Hematopoietic multipotent progenitor cell treated with erythropoietin and hydrocortisone succinate and interleukin-3 and kit ligand, for 17 days (in vitro differentiated cells): ENCODE data around the gene TMEM181.
"Not testable (repeated sequence)": the region's sequence is repeated elsewhere in the genome, so short reads cannot be mapped to it uniquely, and the experiment has no call there.

ENCODE experiments used
- DNase-seq: peaks from one replicate; pipeline ENCODE4 v3.0.0-alpha.2; 2015; ENCODE audit warnings: low spot score

Gene TMEM181

GRCh38 chr6:158621694-158622544 is 62.0 kb downstream of the TMEM181 start:
- DNase-seq = no peak

GRCh38 chr6:158622545-158623190 is 62.8 kb downstream of the TMEM181 start:
- no peak for DNase-seq

- no peak for DNase-seq
These were observed 65.1 kb downstream of the TMEM181 start for GRCh38 chr6:158624684-158625682.

DNA sequence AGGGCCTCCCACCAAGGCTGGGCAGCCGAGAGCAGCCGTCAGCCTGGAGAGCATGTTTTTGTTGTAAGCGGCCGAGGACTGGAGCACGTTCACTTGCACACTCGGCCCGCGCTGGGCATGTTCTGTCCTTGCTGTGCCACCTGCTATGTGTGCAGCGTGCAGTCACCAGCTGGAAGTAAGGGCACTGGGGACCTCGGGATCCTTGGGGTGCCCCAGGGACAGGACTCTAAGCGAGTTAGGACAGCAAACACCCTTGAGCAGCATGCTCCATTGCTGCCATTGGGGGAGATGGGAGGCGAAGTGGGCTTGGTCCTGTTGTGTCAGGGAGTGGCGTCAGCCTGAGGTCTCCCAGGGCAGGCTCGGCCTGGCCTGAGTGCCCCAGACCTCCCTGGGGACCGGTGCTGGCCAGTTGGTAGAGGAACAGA is 66.0 kb downstream of the TMEM181 start:
- no peak for DNase-seq

GRCh38 chr6:158626360-158627167 is 66.7 kb downstream of the TMEM181 start:
- DNase-seq = no peak

DNA sequence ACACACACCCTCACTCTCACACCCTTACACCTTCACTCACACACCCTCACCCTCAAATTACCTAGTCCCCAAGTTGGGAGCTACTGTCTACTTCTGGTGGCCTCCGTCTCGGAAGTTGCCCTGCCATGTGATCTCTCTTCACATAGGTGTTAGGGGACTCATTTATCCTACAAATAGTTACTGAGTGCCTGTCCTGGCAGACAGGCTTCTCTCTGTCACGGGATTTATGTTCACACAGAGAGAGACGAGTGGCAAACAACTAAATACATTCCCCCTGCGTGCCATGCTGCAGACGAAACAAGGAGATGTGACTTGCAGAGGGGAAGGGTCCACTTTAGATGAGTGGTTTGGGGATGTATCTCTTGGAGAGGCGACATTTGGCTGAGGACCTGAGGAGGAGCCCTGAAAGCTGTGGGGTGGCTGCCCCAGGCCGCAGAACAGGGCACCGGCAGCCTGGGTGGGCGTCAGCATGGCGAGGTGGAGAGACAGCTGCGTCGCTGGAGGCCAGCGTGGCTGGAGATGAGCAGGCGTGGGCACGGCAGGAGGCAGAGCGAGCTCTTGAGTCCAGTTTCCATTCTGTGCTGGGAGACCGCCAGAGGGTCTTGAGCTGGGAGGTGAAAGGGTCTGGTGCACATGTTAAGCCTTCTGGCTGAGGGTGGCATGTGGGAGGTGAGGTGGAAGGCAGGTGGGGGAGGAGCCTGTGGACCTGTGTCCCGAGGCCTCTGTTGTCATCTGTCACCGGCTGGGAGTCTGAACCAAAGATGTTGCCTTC is 67.5 kb downstream of the TMEM181 start:
- no peak for DNase-seq

DNA sequence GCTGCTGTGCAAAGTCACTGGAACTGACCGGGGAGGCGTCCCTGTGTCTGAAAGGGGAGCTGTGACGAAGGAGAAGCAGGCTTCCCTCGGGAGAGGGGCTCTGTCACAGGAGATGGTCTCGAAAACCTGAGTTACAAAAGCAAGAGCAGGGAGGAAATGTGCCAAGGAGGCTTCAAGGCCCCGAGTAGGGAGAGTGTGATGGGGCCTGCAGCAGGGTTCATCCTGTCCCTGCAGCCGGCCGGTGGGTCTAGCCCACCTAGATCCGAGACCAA is 68.0 kb downstream of the TMEM181 start:
- no peak for DNase-seq

- DNase-seq = no peak
These were observed 68.7 kb downstream of the TMEM181 start for GRCh38 chr6:158628542-158628941.

GRCh38 chr6:158629367-158630221 is 69.7 kb downstream of the TMEM181 start:
- DNase-seq = no peak

GRCh38 chr6:158630938-158631616 is 71.2 kb downstream of the TMEM181 start:
- no peak for DNase-seq

DNA sequence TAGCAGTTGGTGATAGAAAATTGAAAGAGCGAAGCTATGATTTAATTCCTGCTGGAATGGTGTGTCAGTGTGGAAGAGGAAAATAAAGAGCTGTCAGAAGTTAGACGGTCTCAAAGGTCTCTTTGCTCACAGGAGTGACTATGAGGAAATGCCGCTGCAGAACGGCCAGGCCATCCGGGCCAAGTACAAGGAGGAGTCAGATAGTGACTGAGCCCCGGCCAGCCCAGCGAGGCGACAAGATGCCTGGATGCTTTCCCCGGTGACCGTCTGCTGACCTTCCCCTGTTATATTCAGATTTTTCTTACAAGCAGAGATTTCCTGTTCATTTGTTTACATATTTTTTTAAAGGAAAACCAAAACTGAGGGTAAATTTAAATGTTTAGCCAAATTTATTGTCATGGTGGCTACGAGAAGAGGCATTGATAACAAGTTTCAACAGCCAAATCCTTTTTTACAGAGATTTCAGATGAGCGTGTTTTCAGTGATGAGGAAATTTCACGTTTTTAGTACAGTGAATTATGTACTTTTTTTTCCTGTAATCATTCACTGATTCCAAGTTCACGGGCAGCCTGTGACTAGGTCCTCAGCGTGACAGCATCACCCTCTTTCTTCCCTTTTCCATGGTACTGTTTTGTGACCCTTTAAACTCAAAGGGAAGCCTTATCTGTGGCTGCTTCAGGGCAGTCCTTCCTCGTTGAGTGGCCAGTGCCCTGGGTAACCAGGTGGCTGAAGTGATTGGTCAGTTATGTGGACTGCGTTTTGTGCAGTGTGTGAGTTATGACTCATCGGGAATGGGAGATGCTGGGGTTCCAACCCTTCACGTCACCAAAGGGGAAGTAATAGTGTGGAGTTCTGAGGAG is 72.0 kb downstream of the TMEM181 start:
- DNase-seq = no peak

DNA sequence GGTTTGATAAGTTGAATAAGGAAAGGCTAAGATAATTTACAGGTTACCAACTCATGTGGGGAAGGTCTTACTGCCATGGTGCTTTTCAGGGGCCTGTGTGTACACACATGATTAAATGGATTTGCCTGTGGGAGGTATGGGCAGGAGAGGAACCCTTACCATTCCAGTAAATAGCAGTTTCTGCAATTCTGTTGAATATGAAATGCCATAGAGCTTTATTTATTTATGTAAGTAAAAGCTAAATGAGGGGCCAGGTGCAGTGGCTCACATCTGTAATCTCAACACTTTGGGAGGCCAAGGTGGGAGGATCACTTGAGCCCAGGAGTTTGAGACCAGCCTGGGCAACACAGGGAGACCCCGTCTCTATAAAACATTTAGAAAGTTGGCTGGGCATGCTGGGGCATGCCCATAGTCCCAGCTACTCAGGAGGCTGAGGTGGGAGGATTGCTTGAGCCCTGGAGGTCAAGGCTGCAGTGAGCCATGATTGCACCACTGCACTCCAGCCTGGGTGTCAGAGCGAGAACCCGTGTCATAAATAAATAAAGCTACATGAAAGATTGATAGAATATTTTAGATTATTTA is 72.7 kb downstream of the TMEM181 start:
- DNase-seq = not testable (repeated sequence)

- no peak for DNase-seq
These were observed 73.2 kb downstream of the TMEM181 start for GRCh38 chr6:158633127-158633526.

DNA sequence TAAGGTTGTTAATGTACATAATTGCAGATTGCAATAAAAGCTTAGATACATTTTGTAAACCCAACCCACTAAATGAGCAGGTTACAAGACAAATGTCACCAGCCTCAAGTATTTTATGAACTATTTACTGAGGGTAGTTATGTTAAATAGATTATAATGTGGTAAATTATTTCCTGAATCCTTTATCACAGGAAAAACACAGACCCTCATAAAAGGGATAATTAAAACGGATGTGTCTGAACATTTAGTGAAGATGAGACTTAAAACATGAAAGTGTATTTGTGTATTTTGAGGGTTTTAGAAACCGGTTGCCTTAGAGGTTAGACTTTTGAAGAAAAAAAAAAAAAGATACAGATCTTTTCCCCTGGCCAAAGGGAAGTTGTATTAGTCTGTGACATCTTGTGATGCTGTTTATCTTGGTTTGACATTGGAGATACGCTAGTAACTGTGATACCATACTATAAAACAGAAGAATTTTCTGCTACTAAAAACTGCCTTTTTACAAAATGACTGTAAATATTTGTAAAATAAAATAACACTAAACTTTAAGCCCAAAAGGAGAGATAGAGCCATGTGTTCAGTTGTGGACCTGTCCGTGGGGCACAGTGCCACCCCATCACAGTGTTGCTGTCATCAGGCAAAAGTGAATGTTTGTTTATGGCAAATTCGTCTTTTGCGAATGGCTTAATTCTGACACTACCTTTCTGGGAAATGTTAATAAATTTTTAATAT is 75.0 kb downstream of the TMEM181 start:
- DNase-seq = no peak

DNA sequence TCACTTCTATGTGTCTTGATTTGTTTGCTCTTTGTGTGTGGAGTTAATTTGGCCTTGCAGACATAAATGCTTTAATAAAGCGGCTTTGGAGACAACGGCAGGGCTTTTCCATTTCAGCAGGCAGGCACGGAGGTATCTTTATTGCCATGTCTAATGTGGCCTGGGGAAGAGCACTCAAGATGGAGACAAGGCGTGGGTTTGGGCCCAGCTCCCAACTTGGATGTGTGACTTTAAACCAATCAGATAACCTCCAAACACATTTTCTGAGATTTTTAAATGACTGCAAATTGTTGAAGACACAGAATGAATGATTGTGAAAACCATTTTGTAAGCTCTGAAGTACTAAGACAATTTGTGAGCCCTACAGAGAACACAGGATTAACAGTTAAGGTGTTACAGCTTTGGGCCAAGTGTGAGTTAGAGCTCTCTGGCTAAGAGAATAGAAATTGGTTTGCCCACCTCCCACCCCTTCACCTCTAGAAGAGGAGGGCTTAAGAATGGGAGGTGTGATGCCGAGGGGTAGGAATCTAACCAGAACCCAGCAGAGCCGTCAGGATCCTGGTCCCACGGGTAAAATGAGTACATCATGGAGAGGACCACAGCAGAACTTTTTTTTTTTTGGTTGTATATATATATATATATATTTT is 75.7 kb downstream of the TMEM181 start:
- no peak for DNase-seq

DNA sequence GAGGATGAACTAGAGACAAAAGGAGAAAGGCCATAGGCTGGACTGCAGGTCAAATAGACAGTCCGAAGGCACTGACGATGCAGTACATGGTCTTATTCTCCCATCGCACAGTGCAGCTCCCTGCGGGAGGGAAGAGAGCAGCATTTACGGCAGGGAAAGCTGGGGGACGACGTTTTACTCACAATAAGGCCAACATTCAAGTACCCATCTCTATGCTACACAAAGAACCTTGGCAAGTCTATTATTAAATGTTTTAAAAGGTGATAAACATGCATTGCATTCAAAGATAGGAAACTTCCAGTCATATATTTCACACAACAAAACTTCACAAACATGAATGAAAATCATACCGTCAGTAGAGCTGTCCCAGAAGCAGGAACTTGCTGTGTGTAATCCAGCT is 76.9 kb downstream of the TMEM181 start:
- DNase-seq = no peak
